GM21360 (cell line): ENCODE data around the gene XXYLT1.

Experiments used
- ATAC-seq: cut with Tn5 transposase; IDR thresholded peaks from one replicate; pipeline ENCODE4 v1.9.1; 2021; ENCODE audit warnings: mild to moderate bottlenecking, moderate library complexity; ENCODE audit not compliant: unreplicated experiment

Gene XXYLT1

DNA sequence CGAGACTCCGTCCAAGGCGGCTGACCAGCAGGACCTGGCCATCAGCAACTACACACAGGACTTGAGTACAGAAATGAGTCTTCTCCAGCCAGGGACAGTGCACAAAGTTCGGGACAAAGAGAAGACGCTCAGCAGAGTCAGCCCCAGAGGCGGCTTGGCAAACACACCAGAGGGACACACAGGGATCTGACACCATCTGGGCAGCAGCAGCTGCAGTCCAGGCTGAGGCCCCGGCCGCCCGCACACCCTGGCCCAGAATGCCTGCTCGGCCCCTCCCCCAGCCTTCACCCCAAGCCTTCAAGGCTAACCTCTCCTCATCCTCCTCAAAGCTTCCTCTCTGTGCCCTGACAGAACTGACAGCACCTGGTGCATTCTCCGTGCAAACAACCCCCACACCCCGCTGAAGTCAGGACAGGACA lies 61.1 kb downstream of the XXYLT1 start:
- ATAC-seq, result no peak

- ATAC-seq, result no peak
Measured at GRCh38 chr3:195209083-195209846, 61.7 kb downstream of the XXYLT1 start.

DNA sequence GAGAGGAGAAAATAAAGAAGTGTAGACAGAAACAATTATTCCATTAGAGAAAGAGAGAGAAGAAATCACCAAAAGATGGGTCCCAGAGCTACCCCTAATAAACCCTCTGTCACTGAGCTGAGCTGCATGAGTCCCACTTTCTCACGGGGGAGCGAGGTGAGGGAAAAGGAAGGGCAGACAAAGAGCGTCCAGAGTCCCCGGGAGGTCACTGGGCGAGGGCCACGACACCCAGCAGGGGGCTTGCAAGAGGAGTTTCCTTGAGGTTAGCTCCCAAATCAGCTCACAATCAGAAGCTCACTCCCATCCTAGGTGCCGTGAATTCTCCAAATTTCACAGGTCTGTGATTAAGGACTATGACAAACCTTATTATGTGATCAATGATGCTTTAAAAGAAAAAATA lies 62.3 kb downstream of the XXYLT1 start:
- ATAC-seq, result no peak

DNA sequence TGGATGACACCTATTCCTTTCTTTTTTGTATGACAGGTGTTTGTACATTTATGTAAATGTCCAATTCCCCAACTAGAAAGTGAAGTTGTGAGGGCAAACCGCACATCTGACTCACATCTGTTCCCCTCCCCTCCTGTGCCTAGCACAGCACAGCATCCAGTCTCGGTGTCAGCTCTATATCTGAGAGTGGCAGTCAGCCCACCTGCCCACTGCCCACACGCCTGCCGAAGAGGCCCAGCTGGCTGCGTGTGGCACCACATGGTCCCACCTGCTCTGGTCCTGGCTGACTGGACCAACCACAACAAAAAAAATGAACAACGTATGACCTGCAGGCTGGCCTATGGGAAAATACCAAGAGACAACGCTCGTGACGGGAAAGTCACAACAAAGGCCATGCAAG lies 62.8 kb downstream of the XXYLT1 start:
- ATAC-seq, result peak; percentile 90

- ATAC-seq, result no peak
Measured at GRCh38 chr3:195207731-195208130, 63.2 kb downstream of the XXYLT1 start.

DNA sequence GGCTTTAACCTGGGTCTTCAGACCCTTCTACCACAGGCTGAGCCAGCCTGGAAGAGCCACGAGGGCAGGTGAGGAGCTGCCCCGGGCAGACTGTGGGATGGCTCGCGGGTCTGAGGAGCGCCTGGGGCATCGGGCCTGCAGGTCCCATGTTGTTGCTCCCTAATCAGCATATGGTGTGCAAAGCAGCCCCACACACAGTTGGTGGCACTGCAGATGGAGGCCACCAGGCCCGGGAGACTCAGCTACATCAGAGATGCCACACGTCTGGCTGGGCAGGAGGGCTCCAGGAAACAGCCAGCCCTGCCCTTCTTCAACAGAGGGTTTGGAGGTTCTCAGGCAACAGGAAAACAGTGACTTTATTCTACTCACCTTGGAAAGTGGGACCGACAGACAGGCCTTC lies 63.9 kb downstream of the XXYLT1 start:
- ATAC-seq, result no peak

DNA sequence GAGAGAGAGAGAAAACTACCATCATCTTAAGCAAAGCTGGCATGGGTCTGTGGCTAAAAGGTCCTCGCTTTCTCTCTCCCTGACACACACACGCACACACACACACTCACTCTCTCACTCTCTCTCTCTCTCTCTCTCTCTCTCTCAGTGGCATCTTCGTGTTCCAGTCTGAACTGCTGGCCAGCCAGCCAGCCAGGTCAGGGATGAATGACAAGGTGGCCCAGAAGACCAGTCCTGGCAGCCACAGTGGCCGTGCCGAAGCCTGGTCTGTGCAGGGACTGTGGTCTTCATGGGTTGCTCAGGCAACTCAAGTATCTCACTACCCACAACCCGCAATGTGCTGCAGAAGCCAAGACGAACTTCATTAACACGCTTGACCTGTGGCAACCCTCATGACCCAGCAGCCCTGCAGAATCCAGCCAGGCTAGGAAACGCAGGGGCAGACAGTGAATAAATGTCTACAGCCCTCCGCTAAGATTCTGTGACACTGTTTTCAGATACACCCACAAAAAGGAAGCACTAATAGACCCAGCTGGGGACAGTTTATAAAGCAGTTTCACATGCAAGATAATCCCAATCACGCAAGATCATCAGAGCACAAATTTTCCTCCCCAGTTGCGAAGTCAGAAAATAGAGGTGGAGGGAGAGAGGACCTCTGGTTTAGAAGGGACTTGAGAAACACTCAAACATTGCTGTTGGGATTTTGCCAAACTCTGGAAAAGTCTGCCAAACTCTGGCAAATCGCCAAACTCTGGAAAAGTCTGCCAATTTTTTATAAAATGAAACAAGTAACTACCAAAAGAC lies 66.4 kb downstream of the XXYLT1 start:
- no peak for ATAC-seq

GRCh38 chr3:195203606-195204005 lies 67.4 kb downstream of the XXYLT1 start:
- no peak for ATAC-seq

- ATAC-seq, result no peak
Measured at GRCh38 chr3:195201295-195201694, 69.7 kb downstream of the XXYLT1 start.

DNA sequence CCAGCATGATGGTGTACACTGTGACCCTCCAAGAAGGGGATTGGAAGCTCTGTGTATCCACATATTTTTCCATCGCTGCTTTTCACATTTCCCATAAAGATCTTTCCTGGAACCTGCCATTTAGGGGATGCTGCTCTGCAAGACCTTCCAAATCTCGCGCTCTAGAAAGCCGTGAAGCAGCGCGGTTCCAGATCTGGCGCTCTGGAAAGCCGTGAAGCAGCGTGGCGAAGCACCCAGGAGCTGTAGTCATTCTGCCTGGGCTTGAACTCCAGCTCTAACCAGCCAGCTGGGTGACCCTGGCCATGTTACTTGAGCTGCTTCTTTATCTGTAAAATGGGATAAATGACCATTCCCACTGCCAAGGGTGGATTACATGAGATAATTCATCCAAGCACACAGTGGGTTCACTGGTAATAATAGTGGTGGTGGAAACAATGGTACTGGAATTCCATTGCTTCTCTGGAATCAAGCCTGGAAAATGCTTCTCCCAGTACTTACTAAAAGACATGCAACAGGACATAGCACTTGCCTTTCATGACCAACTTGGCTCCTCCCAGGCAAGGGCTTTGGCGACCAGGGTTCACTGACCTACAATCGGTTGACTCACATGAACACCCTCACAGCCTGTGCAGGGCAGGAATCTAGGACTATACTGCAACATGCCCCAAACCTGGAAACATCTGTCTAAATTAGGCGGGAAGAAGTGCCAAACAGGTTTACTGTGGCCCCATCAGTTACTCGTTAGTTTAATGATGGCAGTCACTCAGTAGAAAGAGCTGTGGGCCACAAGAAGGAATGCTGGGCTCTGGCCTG lies 70.7 kb downstream of the XXYLT1 start:
- ATAC-seq, result no peak

- no peak for ATAC-seq
Measured at GRCh38 chr3:195198426-195199346, 72.3 kb downstream of the XXYLT1 start.

DNA sequence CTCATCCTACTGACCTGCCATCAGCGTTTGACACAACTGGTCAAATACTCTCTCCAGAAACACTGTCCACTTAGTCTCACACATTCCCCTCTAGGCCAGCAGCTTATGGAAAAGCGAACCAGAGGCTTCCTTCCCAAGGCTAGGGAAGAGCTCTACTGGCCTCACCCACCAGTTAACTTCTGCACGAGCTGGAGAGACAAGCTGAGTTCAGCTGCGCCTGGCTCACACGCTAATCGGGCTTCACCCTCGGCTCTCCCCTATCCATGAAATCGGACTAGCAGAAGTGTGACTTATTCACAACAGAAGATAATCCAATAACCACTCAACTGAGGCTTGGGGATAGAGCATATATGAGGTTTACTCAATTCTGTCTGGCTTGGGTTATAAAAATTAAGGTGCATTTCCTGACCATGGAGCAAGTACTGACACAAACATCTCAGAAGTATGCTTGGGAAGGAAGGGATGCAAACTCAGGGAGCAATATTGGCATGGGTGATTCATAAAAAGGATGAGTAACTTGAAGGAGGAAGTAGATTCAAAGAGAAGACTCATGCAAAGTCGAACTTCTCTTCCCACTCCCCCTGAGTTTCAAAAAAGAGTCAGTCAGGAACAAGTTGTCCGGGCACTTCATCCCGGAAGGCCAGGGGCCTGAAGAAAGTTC lies 73.1 kb downstream of the XXYLT1 start:
- ATAC-seq, result no peak

GRCh38 chr3:195196266-195196665 lies 74.7 kb downstream of the XXYLT1 start:
- ATAC-seq, result no peak

GRCh38 chr3:195195321-195196209 lies 75.4 kb downstream of the XXYLT1 start:
- no peak for ATAC-seq

DNA sequence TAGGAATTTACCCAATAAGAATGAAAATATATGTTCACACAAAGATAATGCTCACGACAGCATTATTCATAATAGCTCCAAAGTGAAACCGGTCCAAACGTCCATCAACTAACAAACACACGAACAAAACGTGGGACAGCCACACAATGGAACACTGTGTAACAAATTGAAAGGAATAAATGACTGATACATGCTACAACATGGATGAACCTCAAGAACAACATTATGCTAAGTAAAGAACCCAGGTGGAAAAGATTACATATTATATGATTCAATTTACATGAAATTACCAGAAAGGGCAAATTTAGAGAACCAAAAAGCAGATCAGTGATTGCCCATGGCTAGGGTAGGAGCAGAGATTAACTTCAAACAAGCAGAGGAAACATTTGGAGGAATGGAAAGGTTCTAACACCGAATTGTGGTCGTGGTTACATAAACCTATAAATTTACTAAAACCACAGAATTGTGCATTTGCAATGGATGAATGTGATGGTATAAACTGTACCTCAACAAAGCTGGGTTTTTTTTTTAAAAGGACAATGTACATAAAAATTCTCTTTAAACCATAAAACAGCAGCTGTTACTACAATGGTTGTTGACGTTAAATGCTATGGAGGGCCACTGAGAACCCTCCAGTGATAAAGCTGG lies 76.3 kb downstream of the XXYLT1 start:
- no peak for ATAC-seq

- no peak for ATAC-seq
Measured at GRCh38 chr3:195191580-195191979, 79.4 kb downstream of the XXYLT1 start.

- ATAC-seq, result no peak
Measured at GRCh38 chr3:195189821-195190220, 81.1 kb downstream of the XXYLT1 start.

- no peak for ATAC-seq
Measured at GRCh38 chr3:195188426-195188927, 82.5 kb downstream of the XXYLT1 start.
